ENCODE measurements around the gene PDYN. TPM values are rescaled to one million over a fixed set of nuclear protein-coding genes. Genes with fewer than 3 reads are reported as not detected.
"Not testable (repeated sequence)": the region's sequence is repeated elsewhere in the genome, so short reads cannot be mapped to it uniquely, and the experiment has no call there.

PDYN gene
- not detected for total RNA-seq
- long read RNA-seq: 0 reads

DNA sequence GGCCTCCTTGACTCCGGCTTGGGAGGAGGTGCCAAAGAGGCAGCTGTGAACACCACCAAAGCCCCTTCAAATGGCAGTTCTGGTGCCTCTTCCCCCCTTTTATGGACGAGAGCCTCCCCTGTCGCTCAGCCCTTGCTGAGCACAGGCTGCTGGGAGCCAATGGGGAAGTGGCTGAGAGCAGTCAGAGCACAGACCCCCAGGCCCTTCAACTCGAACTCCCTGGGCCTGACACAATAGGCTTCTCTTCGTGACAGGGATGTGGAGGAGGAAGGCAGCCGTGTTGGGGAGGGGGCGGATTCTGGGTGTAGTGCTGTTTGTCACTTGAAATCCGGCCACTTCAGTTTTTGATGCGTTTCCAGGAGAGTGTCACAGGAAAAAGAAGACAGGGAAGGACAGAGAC lies at the start of gene PDYN:
TSS of gene PDYN (minus strand) at position 73 of the 400 bp plus-strand sequence. CDS start 10,974 bp downstream, outside the sequence.
- intact Hi-C loops (cut with DNase I): no loop called here
- DNase-seq: no peak

DNA sequence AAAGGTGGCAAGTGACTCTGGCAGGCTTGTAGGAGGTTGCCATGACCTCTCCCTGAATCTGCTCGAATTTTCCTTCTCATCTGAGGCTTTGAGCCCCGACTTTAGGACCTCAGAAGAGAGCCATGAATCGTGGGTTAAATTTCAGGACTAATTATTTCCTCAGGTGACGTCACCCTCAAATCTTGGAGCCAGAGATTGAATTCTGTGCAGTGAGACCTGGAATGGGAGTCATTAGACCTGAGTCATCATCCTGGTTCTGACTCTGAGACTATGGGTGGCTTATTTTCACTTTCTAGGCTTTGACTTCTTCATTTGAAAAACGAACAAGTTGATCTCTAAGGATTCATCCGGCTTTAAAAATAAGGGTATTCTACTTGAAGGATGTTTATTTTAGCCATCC lies 48.5 kb upstream of the PDYN start:
- ATAC-seq (no peak), DNase-seq (no peak)
- intact Hi-C loops (cut with DNase I): no loop called here

More for the DNA sequence above, at the start of gene PDYN:
- ATAC-seq: no peak

DNA sequence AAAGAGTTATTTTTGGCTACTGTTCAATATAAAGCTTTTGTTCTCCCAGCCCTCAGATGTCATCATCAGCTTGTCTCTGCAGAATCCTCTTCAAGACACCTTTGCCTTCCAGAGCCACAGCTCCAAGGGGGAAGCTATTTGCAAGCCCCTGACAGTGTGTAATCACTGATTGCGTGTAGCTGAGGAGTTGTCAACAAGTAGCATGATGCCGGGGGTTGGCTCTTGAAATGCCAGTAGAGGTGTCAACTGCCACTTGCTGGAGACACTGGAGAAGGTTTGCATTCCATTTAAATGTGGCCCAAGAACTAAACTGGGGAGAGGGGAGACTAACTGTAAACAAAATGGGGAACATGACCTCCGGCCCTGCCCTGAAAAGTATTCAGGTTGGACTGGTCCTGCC lies 44.3 kb upstream of the PDYN start:
- DNase-seq (no peak), ATAC-seq (no peak)
- intact Hi-C loops (cut with DNase I): no loop called here

DNA sequence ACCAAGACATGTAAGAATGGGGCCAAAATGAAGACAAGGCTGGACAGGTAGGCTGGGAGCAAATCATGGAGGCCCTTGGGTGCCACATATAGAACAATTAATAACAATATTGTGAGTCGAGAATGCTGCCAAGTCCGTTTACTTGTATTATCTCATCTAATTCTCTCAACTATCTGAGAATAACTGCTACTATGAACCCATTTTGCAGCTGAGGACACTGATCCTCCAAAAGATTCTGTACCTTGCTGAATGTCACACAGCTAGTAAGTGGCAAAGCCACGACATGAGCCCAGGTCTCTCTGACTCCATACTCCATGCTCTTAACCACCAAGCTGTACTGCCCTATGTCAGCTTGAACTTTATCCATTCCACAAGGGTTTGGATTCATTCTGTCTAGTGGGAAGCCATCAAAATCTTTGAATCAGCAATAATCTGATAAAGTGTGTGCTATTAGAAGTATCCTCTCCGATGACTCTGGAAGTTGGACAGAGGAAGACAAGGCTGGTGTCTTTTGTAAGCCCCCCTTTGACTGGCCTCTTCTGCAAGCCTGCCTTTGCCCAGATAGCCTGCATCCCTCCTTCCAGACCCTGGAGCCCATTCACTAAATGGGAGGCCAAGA lies 43.5 kb upstream of the PDYN start:
- ATAC-seq (no peak), DNase-seq (no peak)
- intact Hi-C loops (cut with DNase I): no loop called here

DNA sequence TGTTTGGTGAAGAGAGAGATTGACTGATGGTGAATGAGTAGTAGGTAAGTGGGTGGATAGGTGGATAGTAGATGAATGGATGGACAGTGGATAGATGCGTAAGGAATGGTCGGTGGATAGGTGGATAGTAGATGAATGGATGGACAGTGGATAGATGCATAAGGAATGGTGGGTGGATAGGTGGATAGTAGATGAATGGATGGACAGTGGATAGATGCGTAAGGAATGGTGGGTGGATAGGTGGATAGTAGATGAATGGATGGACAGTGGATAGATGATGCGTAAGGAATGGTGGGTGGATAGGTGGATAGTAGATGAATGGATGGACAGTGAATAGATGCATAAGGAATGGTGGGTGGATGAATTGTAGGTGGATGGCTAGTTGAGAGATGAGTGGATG lies 42.5 kb upstream of the PDYN start:
- DNase-seq; ATAC-seq; intact Hi-C loops (cut with DNase I): not testable (repeated sequence)

DNA sequence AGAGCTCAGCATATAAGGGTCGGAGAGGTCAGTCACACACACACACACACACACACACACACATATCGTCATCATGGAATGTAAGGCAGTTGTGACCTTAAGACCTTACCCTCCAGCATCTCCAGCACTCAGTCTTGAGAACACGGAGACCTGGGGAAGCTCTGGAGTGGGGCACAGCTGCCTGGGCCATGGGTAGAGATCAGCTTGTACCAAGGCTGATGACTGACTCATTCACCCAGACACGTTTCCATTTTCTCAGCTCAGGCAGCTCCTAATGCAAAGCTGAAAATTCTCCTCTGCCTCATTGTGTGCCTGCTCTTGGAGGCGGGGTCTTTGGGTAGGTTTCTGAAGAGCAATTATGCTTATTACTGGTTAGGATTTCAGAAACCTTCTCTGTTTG lies 38.3 kb upstream of the PDYN start:
- DNase-seq (no peak), ATAC-seq (no peak)
- intact Hi-C loops (cut with DNase I): no loop called here

DNA sequence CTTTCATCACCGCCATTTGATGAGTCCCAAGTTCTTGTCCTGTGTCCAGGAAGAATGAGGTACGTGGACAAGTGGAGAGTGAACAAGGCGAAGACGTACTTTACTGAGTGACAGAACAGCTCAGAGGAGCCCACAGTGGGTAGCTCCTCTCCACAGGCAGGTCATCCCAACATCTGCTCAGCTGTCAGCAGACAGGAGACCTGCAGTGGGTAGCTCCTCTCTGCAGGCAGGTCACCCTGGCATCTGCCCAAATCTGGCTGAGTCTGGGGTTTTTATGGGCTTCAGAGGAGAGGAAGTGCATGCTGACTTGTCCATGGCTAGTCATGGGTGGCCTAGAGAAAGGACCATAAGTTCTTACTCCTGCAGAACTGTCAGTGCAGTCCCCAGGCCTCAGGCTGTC lies 32.7 kb upstream of the PDYN start:
- DNase-seq (no peak), ATAC-seq (no peak)
- intact Hi-C loops (cut with DNase I): no loop called here

DNA sequence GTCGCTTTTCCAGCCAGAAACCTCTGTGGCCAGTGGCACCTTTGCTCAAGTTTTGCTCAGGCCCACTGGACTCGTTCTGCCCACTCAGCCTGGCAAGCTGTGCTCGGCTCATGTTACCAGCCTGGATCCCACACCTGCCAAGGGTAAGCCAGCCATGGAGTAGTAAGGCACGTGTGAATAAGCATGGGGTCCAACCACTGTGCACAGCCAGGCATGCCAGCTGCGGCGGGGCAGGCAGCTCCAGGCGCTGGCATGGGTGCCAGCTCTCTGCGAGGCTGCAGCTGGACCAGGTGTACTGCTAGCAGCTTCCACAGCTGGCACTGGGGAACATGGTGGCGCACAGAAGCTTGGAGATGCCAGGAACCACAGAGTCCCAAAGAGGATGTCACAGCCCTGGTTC lies 32.1 kb upstream of the PDYN start:
- intact Hi-C loops (cut with DNase I): no loop called here
- DNase-seq (no peak), ATAC-seq (no peak)

DNA sequence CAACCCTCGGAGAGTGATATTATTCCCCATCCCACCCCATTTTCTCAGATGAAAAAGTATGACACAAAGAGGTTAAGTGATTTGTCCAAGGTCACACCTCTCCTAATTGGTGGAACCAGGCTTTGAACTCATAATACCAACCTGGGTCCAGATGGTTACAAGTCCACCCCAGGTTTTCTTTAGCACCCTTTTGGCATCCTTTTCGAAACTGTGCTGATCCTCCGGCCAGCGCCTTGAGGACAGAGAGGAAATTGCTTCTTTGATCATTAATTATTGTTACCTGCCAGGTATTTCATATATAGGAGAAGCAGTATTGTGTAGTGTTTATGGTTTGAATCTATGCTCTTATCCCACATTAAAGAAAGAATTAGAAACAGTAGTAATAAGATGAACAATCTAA lies 29.3 kb upstream of the PDYN start:
- no peak for DNase-seq
- intact Hi-C loops (cut with DNase I): loop anchor here in 1 of 2 donors (5.0 kb wide), 1 partner anchor 234 kb away; no protein-coding TSS in a partner anchor

DNA sequence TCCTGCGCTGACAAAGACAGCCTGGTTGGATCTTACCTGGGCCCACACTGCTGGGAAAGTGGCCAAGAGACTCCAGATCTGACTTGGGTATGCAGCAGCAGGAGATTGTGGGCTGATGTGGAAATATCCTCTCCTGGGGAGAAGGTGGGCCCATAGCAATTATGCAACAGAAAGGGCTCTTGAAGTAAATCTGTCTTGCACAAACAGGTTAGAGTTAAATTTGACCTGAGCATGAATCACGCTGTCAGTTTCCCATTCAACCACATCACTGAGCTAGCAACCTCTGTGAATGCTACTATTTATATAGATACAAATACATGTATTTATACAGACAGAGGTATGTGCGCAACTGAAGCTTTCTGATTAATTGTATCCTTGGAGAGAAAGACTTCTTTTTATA lies 28.3 kb upstream of the PDYN start:
- DNase-seq: no peak
- no peak for ATAC-seq
- intact Hi-C loops (cut with DNase I): loop anchor here in 1 of 2 donors (5.0 kb wide), 1 partner anchor 235 kb away; no protein-coding TSS in a partner anchor

More for the DNA sequence above, 29.3 kb upstream of the PDYN start:
- no peak for ATAC-seq

DNA sequence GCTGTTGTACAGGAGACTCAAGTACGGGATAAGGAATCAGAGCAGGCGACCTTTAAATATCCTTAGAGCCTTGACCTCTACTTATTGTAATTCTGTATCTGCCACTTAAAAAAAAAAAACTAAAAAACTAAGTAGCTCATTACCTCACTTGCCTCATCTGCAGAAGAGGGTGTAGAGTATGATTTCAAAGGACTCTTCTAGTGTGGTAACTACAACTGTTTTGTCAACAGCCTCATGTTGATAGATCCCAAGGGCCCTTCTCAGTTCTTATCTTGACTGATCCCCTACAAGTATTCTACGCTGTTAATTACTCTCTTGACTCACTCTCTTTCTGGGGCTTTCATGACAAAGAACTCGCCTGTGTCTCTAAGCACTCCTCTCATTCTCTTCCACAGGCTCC lies 16.7 kb upstream of the PDYN start:
- ATAC-seq: no peak
- intact Hi-C loops (cut with DNase I): no loop called here
- DNase-seq: no peak

DNA sequence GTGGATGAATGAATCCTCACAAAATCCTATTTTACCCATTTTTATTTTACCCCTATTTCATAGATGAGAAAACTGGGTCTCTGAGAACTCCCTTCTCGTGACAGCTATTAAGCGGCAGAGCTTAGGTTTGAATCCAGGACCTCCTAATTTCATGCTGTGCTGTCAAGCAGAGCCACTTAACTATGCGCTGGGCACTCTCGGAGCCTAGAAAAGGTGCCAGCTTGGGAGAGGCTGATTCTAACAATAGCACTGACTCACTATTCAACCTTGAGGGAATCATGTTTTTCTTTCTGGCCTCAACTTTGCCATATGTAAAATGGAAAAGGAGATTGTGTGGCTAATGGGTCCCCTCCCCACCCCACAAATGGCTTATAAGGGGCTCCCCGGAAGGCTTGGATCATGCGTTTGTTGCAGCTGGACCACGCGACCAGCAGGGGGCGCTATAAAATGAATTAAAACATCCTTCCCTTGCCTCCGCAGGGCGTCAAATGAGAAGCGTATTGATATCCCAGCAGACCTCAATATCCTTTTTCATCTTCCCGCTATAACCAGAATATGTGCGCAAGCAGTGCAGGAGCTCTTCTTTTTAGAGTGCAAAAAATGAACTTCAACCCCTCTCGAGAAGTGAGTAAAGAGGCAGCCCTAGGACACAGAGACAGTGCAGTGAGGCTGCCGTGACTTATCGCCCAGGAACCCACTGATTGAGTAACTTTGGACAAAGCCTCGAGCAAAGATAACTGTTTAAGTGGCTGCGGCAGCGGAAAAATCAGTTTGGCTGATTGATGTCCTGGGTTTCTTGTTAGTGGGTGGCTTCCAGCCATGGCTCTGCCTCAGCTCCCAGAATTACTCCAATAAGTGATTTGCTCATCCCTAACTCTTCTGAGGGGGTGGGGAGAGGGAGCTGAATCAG lies 12.8 kb upstream of the PDYN start:
- peak; percentile 31 for DNase-seq
- ATAC-seq: peak in 1 of 2 donors; percentile 22
- intact Hi-C loops (cut with DNase I): no loop called here

DNA sequence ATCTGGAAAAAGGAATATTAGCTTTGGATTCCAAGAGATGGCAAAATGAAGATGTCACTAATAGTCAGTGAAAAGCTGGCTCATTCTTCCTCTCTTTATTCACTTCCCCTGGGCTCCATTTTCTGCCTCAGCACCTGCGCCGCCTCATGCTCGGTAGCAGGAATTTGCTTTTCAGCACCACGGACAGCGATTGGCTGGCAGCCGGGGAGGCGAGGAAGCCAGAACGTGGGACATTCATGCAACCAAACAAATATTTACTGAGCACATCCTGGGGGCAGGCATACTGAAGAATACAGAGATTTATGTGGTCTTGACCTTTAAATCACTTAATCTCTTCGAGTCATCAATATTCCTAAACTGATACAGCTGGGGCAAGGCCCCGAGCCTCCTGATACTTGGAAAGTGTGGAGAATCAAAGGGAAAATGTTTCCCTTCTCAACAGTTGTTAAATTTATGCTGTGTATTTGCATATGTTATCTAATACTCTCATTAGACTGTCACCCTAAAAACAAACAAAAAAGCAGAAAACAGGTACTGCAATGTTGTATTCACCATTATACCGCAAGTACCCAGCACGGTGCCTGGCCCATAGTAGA lies 12.1 kb upstream of the PDYN start:
- intact Hi-C loops (cut with DNase I): no loop called here
- ATAC-seq (peak; percentile 45 to 50), DNase-seq (peak; percentile 66)

DNA sequence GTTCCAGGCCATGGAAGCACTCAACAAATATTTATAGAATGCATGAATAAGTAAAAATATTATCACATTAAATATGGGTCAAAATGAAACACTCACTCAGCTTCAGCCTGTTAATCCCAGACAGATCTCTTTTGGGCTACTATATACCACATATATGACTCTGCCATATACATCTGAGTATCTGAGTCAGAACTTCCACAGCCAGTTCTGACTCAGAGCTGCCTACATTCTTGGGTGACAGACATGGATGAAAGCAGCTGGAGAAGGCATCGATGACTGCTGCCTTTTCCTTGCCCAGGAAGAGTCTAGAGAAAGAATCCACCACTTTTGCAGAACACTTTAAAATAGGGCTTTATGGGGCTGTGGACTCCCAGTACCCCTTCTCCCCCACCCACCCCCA lies 11.5 kb upstream of the PDYN start:
- intact Hi-C loops (cut with DNase I): no loop called here
- DNase-seq (no peak), ATAC-seq (no peak)

DNA sequence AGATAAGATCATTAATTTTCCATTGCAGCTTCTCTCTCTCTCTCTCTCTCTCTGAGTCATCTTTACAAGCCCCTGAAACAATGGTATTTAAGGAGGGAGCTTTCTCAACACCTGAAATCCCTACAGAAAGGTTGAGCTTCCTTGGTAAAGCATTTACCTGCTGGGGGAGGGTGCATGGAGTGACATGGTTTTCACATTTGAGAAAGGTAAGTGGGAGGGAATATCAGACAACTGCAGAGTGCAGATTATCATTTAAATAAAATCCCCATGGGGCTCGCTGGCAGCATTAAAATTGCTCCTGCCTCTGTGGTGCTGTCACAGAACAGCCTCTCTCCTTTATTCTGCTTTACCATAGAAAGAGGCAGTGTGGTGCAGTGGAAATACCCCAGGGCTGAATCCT lies 10.3 kb upstream of the PDYN start:
- intact Hi-C loops (cut with DNase I): no loop called here
- ATAC-seq (no peak), DNase-seq (no peak)

DNA sequence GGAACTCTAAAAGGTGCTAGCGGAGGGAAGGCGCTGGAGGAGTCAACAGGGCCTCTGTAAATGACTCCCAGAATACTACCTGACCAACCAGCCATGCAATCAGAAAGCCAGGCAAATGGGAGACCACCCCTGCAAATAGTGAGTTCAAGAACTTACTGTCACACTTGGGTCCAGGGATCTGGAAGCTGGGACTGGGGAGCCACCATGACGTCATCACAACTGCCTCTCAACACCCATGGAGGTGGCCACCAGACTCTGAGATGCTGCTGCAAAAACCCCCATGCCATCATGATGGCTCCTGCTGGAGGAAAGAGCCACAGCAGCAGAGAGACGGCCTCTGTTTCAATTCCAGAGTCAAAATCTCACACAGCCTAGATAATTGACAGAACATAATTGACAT lies 8.5 kb upstream of the PDYN start:
- DNase-seq (no peak), ATAC-seq (no peak)
- intact Hi-C loops (cut with DNase I): no loop called here

DNA sequence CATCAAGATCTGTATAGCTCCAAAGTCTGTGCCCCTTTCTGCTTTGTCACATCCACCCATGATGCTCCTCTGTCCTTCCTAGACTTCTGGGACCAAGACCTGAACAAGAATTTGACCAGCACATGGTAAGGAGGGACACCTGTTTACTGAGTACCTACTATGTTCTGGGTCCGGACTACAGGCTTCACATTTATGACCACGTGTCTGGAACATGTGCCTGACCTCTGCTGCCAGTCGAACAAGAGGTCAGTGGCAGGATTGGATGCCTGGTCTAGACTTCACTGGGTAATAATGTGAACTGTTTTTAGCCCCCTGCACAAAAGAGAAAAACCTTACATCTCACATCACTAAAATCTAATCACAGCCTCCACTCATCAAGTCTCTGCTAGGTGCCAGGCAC lies 7.3 kb upstream of the PDYN start:
- ATAC-seq: no peak
- DNase-seq: no peak
- intact Hi-C loops (cut with DNase I): no loop called here

DNA sequence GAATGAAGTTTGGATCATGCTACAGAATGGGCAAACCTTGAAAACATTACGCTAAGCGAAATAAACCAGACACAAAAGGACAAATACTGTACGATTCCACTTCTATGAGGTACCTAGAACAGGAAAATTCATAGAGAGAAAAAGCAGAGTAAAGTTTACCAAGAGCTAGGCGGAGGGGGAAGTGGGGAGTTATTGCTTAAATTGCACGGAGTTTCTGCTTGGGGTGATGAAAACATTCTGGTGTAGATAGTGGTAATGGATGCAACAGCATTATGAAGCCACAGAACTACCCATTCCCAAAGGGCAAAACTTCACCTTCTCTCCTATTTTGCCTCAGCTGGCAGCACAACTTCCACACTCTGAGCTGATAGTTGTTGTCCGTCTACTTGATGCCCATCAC lies 6.4 kb upstream of the PDYN start:
- ATAC-seq (no peak), DNase-seq (no peak)
- intact Hi-C loops (cut with DNase I): no loop called here

DNA sequence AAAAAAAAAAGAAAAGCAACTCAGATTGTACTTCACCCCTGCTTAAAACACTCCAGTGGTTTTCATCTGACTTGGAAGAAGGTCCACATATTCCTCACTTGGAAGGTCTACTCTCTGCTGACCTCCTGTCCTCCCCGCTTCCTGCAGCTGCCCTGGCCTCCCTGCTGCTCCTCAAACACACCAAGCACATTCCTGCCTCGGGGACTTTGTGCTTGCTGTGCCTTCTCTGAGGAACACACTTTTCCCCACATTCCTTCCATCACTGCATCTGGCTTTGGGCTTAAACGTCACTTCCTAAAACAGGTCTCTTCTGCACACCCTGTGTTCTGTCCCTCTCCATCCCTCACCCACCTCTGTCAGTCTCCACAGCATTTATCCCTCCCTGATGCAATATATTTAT lies 4.9 kb upstream of the PDYN start:
- intact Hi-C loops (cut with DNase I): no loop called here
- DNase-seq (no peak), ATAC-seq (no peak)

DNA sequence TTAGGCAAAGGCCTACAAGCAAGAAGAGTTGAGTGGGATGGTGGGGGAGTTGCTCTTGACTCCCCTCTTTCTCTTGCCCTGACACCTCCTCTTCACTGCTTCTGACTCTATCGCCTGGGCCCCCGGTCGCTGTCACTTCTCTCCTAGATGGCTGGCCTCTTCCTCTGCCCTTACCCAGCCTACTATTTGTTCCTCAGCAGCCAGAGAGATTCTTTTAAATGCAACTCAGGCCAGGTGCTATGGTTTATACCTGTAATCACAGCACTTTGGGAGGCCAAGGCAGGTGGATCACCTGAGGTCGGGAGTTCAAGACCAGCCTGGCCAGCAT lies 4.3 kb upstream of the PDYN start:
- ATAC-seq (no peak), DNase-seq (no peak)
- intact Hi-C loops (cut with DNase I): no loop called here

All from left cardiac atrium (tissue), 4 donors.